HepG2 (cell line): ENCODE results near the gene CSNK2B. TPM values are rescaled to one million over a fixed set of nuclear protein-coding genes. Genes with fewer than 3 reads are reported as not detected.

Experiments
- ADNP ChIP-seq: sonication (generic); formaldehyde crosslinking; IDR thresholded peaks from 2 replicates; pipeline ENCODE4 v1.4.0; 2020; ENCODE audit warnings: missing genetic modification reagents
- ARNTL ChIP-seq: sonication (generic); formaldehyde crosslinking; IDR thresholded peaks from 2 replicates; pipeline ENCODE4 v1.4.0; 2020; ENCODE audit warnings: mild to moderate bottlenecking, missing genetic modification reagents
- ATF7 ChIP-seq, 2 experiments: fragments of 450-650 bp in 1 of 2; sonication (generic) in 1 of 2; formaldehyde crosslinking in 1 of 2; IDR thresholded peaks; 2 replicates each; pipeline versions ENCODE4 v1.4.0 to v1.6.1; 2016 to 2020; ENCODE audit warnings: antibody characterized with exemption in 1 of 2, mild to moderate bottlenecking in 1 of 2, missing genetic modification reagents in 1 of 2
- BRD4 ChIP-seq: sonication (generic); formaldehyde crosslinking; IDR thresholded peaks from 2 replicates; pipeline ENCODE4 v1.4.0; 2020; ENCODE audit warnings: missing genetic modification reagents
- ESRRA ChIP-seq: sonication (generic); formaldehyde crosslinking; IDR thresholded peaks from 2 replicates; pipeline ENCODE4 v1.5.1; 2020; ENCODE audit warnings: mild to moderate bottlenecking, low read depth, missing genetic modification reagents
- ETV5 ChIP-seq: IDR thresholded peaks from 2 replicates; pipeline ENCODE4 v1.6.1; 2018; ENCODE audit warnings: missing biosample characterization, missing genetic modification reagents, inconsistent platforms, borderline replicate concordance
- KLF13 ChIP-seq: sonication (generic); formaldehyde crosslinking; IDR thresholded peaks from 2 replicates; pipeline ENCODE4 v1.4.0; 2020; ENCODE audit warnings: mild to moderate bottlenecking, missing genetic modification reagents
- NFIC ChIP-seq: IDR thresholded peaks from 2 replicates; pipeline ENCODE4 v1.6.1; 2012; ENCODE audit warnings: mild to moderate bottlenecking, low read length, inconsistent platforms
- NONO ChIP-seq, 2 experiments: fragments of 450-650 bp in 1 of 2; sonication (generic) in 1 of 2; formaldehyde crosslinking in 1 of 2; IDR thresholded peaks in 1 of 2; conservative IDR thresholded peaks in 1 of 2; 2 replicates each; pipeline versions ENCODE4 v1.6.1 to v1.8.0; 2017 to 2022; ENCODE audit warnings: mild to moderate bottlenecking in 1 of 2, missing genetic modification reagents in 1 of 2, moderate library complexity in 1 of 2
- PCBP2 ChIP-seq: fragments of 200-400 bp; formaldehyde crosslinking; optimal IDR thresholded peaks from 2 replicates; pipeline ENCODE3; 2018; ENCODE audit warnings: low read length, low read depth; ENCODE audit not compliant: poor library complexity, severe bottlenecking
- RAD51 ChIP-seq: fragments of 450-650 bp; IDR thresholded peaks from 2 replicates; pipeline ENCODE4 v1.6.1; 2016; ENCODE audit warnings: borderline replicate concordance
- ZNF205 ChIP-seq: IDR thresholded peaks from 2 replicates; pipeline ENCODE4 v1.6.1; 2018; ENCODE audit warnings: missing biosample characterization, missing genetic modification reagents
- ZNF605 ChIP-seq: sonication (generic); formaldehyde crosslinking; IDR thresholded peaks from 2 replicates; pipeline ENCODE4 v1.8.0; 2022; ENCODE audit warnings: mild to moderate bottlenecking, missing genetic modification reagents
- ZNF766 ChIP-seq: sonication (generic); formaldehyde crosslinking; IDR thresholded peaks from 2 replicates; pipeline ENCODE4 v1.5.0; 2020; ENCODE audit warnings: missing genetic modification reagents, borderline replicate concordance
- polyA plus RNA-seq, 8 experiments: library from polyadenylated mRNA; depleted of rRNA in 3 of 8; stranded (reverse) in 7 of 8; unstranded in 1 of 8; fragments of >200 nt; fragmentation: Illumina TruSeq in 4 of 8; extraction: Trizol in 4 of 8; gene quantifications; 2 replicates each; pipeline versions ENCODE4 v1.2.1 to v1.2.3, GENCODE V29; 2011 to 2016; ENCODE audit warnings: low read depth in 4 of 8, missing spikeins in 1 of 8, mixed read lengths in 1 of 8; ENCODE audit not compliant: insufficient read depth in 1 of 8
- total RNA-seq, 5 experiments: library from RNA; depleted of rRNA; stranded (reverse); fragments of >200 nt; fragmentation: Illumina TruSeq; extraction: Trizol; gene quantifications; 2 replicates each; pipeline ENCODE4 v1.2.3, GENCODE V29; 2016; ENCODE audit warnings: low read depth in 1 of 5
- TF ChIP-seq, protein P1 (sequence below): sonication (generic); formaldehyde crosslinking; IDR thresholded peaks from 2 replicates; pipeline ENCODE4 v1.4.0; 2020; ENCODE audit warnings: mild to moderate bottlenecking, low read depth, missing genetic modification reagents
- TF ChIP-seq, protein P2 (sequence below): sonication (generic); formaldehyde crosslinking; IDR thresholded peaks from 2 replicates; pipeline ENCODE4 v1.5.0; 2020; ENCODE audit warnings: mild to moderate bottlenecking, low read depth, missing genetic modification reagents, borderline replicate concordance
- TF ChIP-seq, protein P3 (sequence below), 2 experiments: sonication (generic) in 1 of 2; formaldehyde crosslinking in 1 of 2; IDR thresholded peaks; 2 replicates each; pipeline versions ENCODE4 v1.4.0 to v1.6.1; 2016 to 2020; ENCODE audit warnings: borderline replicate concordance in 1 of 2, low read depth in 1 of 2, mild to moderate bottlenecking in 1 of 2, missing genetic modification reagents in 1 of 2
- TF ChIP-seq, protein P4 (sequence below): sonication (generic); formaldehyde crosslinking; IDR thresholded peaks from 2 replicates; pipeline ENCODE4 v1.4.0; 2020; ENCODE audit warnings: missing genetic modification reagents
- TF ChIP-seq, protein P5 (sequence below), 2 experiments: sonication (generic) in 1 of 2; formaldehyde crosslinking in 1 of 2; IDR thresholded peaks; 2 replicates each; pipeline versions ENCODE4 v1.4.0 to v1.6.1; 2018 to 2020; ENCODE audit warnings: missing genetic modification reagents in 2 of 2, borderline replicate concordance in 1 of 2, low read depth in 1 of 2, mild to moderate bottlenecking in 1 of 2, missing biosample characterization in 1 of 2

CSNK2B gene
- total and polyA plus RNA-seq, 2 of the 13 experiments (the other 11 are each of a cell fraction or from before 2014, with no cell fraction given) = 111 to 296 TPM

DNA sequence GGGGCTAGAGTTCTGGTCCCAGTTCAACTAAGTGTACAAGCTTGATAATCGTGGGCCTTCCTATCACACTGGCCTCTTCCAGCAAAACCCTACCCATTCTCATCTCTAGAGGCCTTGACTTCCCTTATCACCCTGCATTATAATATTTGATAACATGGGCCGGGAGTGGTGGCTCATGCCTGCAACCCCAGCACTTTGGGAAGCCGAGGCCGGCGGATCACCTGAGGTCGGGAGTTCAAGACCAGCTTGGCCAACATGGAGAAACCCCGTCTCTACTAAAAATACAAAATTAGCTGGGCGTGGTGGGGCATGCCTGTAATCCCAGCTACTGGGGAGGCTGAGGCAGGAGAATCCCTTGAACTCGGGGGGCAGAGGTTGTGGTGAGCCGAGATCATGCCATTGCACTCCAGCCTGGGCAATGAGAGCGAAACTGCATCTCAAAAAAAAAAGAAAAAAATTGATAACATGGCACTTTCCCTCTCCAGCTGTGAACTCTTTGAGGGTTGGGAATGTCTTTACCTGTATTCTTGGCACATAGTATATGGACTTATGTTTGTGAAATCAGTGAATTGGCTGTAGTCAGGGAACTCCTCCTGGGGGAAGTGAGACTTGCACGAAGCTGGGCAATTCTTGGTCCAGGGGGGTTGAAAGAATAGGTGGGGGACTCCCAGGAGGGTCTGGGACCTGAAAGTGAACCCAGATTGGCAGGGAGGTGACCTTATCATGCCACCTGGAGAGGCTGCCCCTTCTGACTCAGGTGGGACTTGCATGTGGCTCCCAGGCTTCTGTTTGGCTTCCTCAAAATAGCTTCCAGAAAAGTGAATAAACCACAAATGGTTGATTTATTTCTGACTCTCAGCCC lies 4.4 kb upstream of the CSNK2B start (continued):
- TF ChIP-seq, protein P1, sequence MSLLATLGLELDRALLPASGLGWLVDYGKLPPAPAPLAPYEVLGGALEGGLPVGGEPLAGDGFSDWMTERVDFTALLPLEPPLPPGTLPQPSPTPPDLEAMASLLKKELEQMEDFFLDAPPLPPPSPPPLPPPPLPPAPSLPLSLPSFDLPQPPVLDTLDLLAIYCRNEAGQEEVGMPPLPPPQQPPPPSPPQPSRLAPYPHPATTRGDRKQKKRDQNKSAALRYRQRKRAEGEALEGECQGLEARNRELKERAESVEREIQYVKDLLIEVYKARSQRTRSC (CRISPR knock-in tag) = no peak
- TF ChIP-seq ZNF205 = no peak
- no peak for TF ChIP-seq PCBP2
- TF ChIP-seq ARNTL (CRISPR knock-in tag) = no peak
- no peak for TF ChIP-seq ESRRA
- no peak for TF ChIP-seq ATF7 (IDR thresholded peaks at IDR 0.05)
- no peak for TF ChIP-seq ATF7 (CRISPR knock-in tag; IDR thresholded peaks at IDR 0.05)
- TF ChIP-seq ETV5 (CRISPR knock-in tag) = no peak
- TF ChIP-seq NFIC = no peak
- TF ChIP-seq ADNP (CRISPR knock-in tag) = no peak
- no peak for TF ChIP-seq BRD4 (CRISPR knock-in tag)
- TF ChIP-seq, protein P2, sequence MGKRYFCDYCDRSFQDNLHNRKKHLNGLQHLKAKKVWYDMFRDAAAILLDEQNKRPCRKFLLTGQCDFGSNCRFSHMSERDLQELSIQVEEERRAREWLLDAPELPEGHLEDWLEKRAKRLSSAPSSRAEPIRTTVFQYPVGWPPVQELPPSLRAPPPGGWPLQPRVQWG (CRISPR knock-in tag) = no peak
- TF ChIP-seq ZNF766 (CRISPR knock-in tag) = no peak
- no peak for TF ChIP-seq RAD51
- no peak; the same call in 1 of the 2 replicates for TF ChIP-seq ZNF605 (CRISPR knock-in tag)
- TF ChIP-seq, protein P3, sequence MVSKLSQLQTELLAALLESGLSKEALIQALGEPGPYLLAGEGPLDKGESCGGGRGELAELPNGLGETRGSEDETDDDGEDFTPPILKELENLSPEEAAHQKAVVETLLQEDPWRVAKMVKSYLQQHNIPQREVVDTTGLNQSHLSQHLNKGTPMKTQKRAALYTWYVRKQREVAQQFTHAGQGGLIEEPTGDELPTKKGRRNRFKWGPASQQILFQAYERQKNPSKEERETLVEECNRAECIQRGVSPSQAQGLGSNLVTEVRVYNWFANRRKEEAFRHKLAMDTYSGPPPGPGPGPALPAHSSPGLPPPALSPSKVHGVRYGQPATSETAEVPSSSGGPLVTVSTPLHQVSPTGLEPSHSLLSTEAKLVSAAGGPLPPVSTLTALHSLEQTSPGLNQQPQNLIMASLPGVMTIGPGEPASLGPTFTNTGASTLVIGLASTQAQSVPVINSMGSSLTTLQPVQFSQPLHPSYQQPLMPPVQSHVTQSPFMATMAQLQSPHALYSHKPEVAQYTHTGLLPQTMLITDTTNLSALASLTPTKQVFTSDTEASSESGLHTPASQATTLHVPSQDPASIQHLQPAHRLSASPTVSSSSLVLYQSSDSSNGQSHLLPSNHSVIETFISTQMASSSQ (IDR thresholded peaks at IDR 0.05; ENCODE audit: low read depth) = no peak
- TF ChIP-seq, protein P3 (CRISPR knock-in tag; IDR thresholded peaks at IDR 0.05; ENCODE audit: borderline replicate concordance) = no peak
- TF ChIP-seq, protein P4, sequence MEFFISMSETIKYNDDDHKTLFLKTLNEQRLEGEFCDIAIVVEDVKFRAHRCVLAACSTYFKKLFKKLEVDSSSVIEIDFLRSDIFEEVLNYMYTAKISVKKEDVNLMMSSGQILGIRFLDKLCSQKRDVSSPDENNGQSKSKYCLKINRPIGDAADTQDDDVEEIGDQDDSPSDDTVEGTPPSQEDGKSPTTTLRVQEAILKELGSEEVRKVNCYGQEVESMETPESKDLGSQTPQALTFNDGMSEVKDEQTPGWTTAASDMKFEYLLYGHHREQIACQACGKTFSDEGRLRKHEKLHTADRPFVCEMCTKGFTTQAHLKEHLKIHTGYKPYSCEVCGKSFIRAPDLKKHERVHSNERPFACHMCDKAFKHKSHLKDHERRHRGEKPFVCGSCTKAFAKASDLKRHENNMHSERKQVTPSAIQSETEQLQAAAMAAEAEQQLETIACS = no peak
- TF ChIP-seq KLF13 (CRISPR knock-in tag) = no peak
- TF ChIP-seq, protein P5, sequence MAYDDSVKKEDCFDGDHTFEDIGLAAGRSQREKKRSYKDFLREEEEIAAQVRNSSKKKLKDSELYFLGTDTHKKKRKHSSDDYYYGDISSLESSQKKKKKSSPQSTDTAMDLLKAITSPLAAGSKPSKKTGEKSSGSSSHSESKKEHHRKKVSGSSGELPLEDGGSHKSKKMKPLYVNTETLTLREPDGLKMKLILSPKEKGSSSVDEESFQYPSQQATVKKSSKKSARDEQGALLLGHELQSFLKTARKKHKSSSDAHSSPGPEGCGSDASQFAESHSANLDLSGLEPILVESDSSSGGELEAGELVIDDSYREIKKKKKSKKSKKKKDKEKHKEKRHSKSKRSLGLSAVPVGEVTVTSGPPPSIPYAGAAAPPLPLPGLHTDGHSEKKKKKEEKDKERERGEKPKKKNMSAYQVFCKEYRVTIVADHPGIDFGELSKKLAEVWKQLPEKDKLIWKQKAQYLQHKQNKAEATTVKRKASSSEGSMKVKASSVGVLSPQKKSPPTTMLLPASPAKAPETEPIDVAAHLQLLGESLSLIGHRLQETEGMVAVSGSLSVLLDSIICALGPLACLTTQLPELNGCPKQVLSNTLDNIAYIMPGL (CRISPR knock-in tag; IDR thresholded peaks at IDR 0.05; ENCODE audit: borderline replicate concordance in 1 of 2, low read depth in 1 of 2) = no peak
- no peak for TF ChIP-seq NONO (IDR thresholded peaks at IDR 0.05)
- TF ChIP-seq NONO (CRISPR knock-in tag; conservative IDR thresholded peaks at IDR 0.05) = 0 out of 2 replicates have a peak, but pooled peaks have one; percentile 2
